ENCODE measurements around the gene FAM107B. TPM values are rescaled to one million over a fixed set of nuclear protein-coding genes. Genes with fewer than 3 reads are reported as not detected.

Gene FAM107B
- total RNA-seq, 1 donor from 2014 or later: 43.0 TPM

GRCh38 chr10:14588084-14588937 lies 186.4 kb downstream of the FAM107B start:
- Mint-ChIP-seq H3K27ac (peak overlapping the region; percentile 63), H3K36me3 (peaks cover 23% of the 10 kb centered on the region), H3K4me1 (peaks cover 17% of the 10 kb centered on the region), H3K9me3 (no peaks in the 10 kb centered on the region), H3K4me3 (no peak overlapping the region), H3K27me3 (ENCODE audit: insufficient read depth, low read depth) (peaks cover 2% of the 10 kb centered on the region)
- TF ChIP-seq EZH2phosphoT487 (IDR thresholded peaks at IDR 0.05): no peak
- TF ChIP-seq EZH2 (IDR thresholded peaks at IDR 0.05): no peak
- no peak for TF ChIP-seq CTCF (IDR thresholded peaks at IDR 0.05)
- no peak overlapping the region for H2AFZ ChIP-seq (replicated peaks)
- no peak for DNase-seq (ENCODE audit: low spot score)
- peaks cover 40% of the 10 kb centered on the region for H3K79me2 ChIP-seq (ENCODE audit: low read depth)
- H3K4me1 ChIP-seq: peaks cover 12% of the 10 kb centered on the region
- H3K36me3 ChIP-seq: no peaks in the 10 kb centered on the region
- no peaks in the 10 kb centered on the region for H4K20me1 ChIP-seq (ENCODE audit: low read depth)
- H3K27me3 ChIP-seq: no peaks in the 10 kb centered on the region
- H3K4me3 ChIP-seq: no peak overlapping the region
- H3K27ac ChIP-seq: no peak overlapping the region
- H3K4me2 ChIP-seq: no peak overlapping the region
- H3F3A ChIP-seq (ENCODE audit: low read depth): no peaks in the 10 kb centered on the region
- H3K9ac ChIP-seq: no peak overlapping the region
- no peaks in the 10 kb centered on the region for H3K9me3 ChIP-seq (ENCODE audit: low read depth)

- Mint-ChIP-seq H3K27me3 (ENCODE audit: insufficient read depth, low read depth) (peaks cover 2% of the 10 kb centered on the region), H3K4me1 (peaks cover 14% of the 10 kb centered on the region), H3K9me3 (no peaks in the 10 kb centered on the region), H3K4me3 (no peak overlapping the region), H3K27ac (no peak overlapping the region), H3K36me3 (peaks cover 23% of the 10 kb centered on the region)
- H2AFZ ChIP-seq (replicated peaks): no peak overlapping the region
- H3K9me3 ChIP-seq (ENCODE audit: low read depth): no peaks in the 10 kb centered on the region
- H3K4me3 ChIP-seq: no peak overlapping the region
- no peak overlapping the region for H3K27ac ChIP-seq
- no peaks in the 10 kb centered on the region for H3F3A ChIP-seq (ENCODE audit: low read depth)
- no peaks in the 10 kb centered on the region for H3K36me3 ChIP-seq
- H3K4me1 ChIP-seq: peaks cover 10% of the 10 kb centered on the region
- peaks cover 40% of the 10 kb centered on the region for H3K79me2 ChIP-seq (ENCODE audit: low read depth)
- TF ChIP-seq EZH2phosphoT487 (IDR thresholded peaks at IDR 0.05) (no peak), EZH2 (IDR thresholded peaks at IDR 0.05) (no peak), CTCF (IDR thresholded peaks at IDR 0.05) (no peak)
- no peak for DNase-seq (ENCODE audit: low spot score)
- H3K9ac ChIP-seq: no peak overlapping the region
- H3K27me3 ChIP-seq: no peaks in the 10 kb centered on the region
- no peak overlapping the region for H3K4me2 ChIP-seq
- no peaks in the 10 kb centered on the region for H4K20me1 ChIP-seq (ENCODE audit: low read depth)
Observed at GRCh38 chr10:14587540-14588083, 187.1 kb downstream of the FAM107B start.

- H3K4me3 ChIP-seq: no peak overlapping the region
- no peaks in the 10 kb centered on the region for H3K36me3 ChIP-seq
- no peaks in the 10 kb centered on the region for H3K9me3 ChIP-seq (ENCODE audit: low read depth)
- H3F3A ChIP-seq (ENCODE audit: low read depth): no peaks in the 10 kb centered on the region
- H2AFZ ChIP-seq (replicated peaks): no peak overlapping the region
- no peak overlapping the region for H3K27ac ChIP-seq
- no peaks in the 10 kb centered on the region for H4K20me1 ChIP-seq (ENCODE audit: low read depth)
- peaks cover 9% of the 10 kb centered on the region for H3K4me1 ChIP-seq
- peaks cover 25% of the 10 kb centered on the region for H3K36me3 Mint-ChIP-seq
- no peaks in the 10 kb centered on the region for H3K27me3 ChIP-seq
- peaks cover 2% of the 10 kb centered on the region for H3K27me3 Mint-ChIP-seq (ENCODE audit: insufficient read depth, low read depth)
- peaks cover 4% of the 10 kb centered on the region for H3K9me3 Mint-ChIP-seq
- no peak overlapping the region for H3K9ac ChIP-seq
- H3K4me3 Mint-ChIP-seq: no peak overlapping the region
- H3K79me2 ChIP-seq (ENCODE audit: low read depth): peaks cover 40% of the 10 kb centered on the region
- no peak overlapping the region for H3K27ac Mint-ChIP-seq
- TF ChIP-seq CTCF (IDR thresholded peaks at IDR 0.05): no peak
- TF ChIP-seq EZH2 (IDR thresholded peaks at IDR 0.05): no peak
- TF ChIP-seq EZH2phosphoT487 (IDR thresholded peaks at IDR 0.05): no peak
- H3K4me2 ChIP-seq: no peak overlapping the region
- no peak for DNase-seq (ENCODE audit: low spot score)
- peaks cover 17% of the 10 kb centered on the region for H3K4me1 Mint-ChIP-seq
Observed at GRCh38 chr10:14586901-14587300, 187.8 kb downstream of the FAM107B start.

Measured in neural progenitor cell (in vitro differentiated cells).